Activated T-cell treated with anti-CD3 and anti-CD28 coated beads, Interleukin-2, amount 50 U/mL, for 72 hours (primary cell): ENCODE results near the gene SFXN5. TPM values are rescaled to one million over a fixed set of nuclear protein-coding genes. Genes with fewer than 3 reads are reported as not detected.
A peak's percentile ranks its signal among the peaks of the same experiment; 100 is the strongest.

Experiments used
- ATAC-seq, 2 donors: fragments of 150-1000 bp; cut with Tn5 transposase; replicated peaks in 1 of 2; 2 replicates each; pipeline ENCODE4 v1.10.0; 2021; ENCODE audit warnings: moderate library complexity in 2 of 2, mild to moderate bottlenecking in 1 of 2
- DNase-seq, 2 donors: peaks; one replicate each; pipeline ENCODE4 v3.0.0; 2021 to 2022; ENCODE audit warnings: mixed read lengths in 1 of 2
- H3K27ac Mint-ChIP-seq: one replicate; pipeline ENCODE4 v1.8.0; 2022; ENCODE audit warnings: mild to moderate bottlenecking, moderate library complexity, mixed read lengths
- H3K27me3 Mint-ChIP-seq: one replicate; pipeline ENCODE4 v1.8.0; 2022; ENCODE audit warnings: low read depth, mixed read lengths
- H3K36me3 Mint-ChIP-seq, 2 donors: one replicate each; pipeline ENCODE4 v1.8.0; 2022; ENCODE audit warnings: mixed read lengths in 2 of 2, mild to moderate bottlenecking in 1 of 2; ENCODE audit not compliant: insufficient read depth in 2 of 2
- H3K4me1 Mint-ChIP-seq: one replicate; pipeline ENCODE4 v1.8.0; 2022; ENCODE audit warnings: low read depth, mixed read lengths
- H3K4me3 Mint-ChIP-seq, 2 donors: one replicate each; pipeline ENCODE4 v1.8.0; 2022; ENCODE audit warnings: mild to moderate bottlenecking in 2 of 2, mixed read lengths in 2 of 2, moderate library complexity in 2 of 2
- H3K9me3 Mint-ChIP-seq, 2 donors: one replicate each; pipeline ENCODE4 v1.8.0; 2022; ENCODE audit warnings: mixed read lengths in 2 of 2
- total RNA-seq, 2 donors: library from RNA; stranded (reverse); gene quantifications; one replicate each; pipeline ENCODE4 v1.2.3, GENCODE V29; 2022

The SFXN5 gene
- total RNA-seq, 2 donors from 2014 or later, result 9.1 to 10.1 TPM

DNA sequence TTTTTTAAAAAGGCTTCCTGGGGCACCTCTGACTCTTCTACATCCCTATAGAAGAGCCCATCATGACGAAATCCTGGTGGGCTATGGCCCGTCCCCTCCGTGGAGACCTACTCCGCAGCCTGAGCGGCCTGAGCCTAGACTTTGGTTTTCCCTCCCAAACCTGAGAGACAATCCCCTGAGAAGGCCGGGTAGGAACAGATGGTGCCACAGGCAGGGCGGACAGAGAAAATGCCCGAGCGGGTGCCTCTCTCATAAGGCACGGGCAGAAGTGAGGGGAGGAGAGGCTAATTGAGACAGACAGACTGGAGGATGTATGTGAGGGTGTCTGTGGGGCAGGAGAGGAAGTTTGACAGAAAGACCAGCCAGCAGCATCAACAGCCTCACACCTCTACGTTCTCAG, 20.2 kb upstream of the SFXN5 start:
- Mint-ChIP-seq H3K4me1 (no peaks in the 10 kb centered on the region), H3K27ac (no peak overlapping the region), H3K36me3 (no peaks in the 10 kb centered on the region), H3K27me3 (no peaks in the 10 kb centered on the region), H3K9me3 (no peaks in the 10 kb centered on the region), H3K4me3 (no peak overlapping the region)
- ATAC-seq (no peak), DNase-seq (no peak)

GRCh38 chr2:73091164-73091563, 19.7 kb upstream of the SFXN5 start:
- Mint-ChIP-seq H3K27me3 (no peaks in the 10 kb centered on the region), H3K4me1 (no peaks in the 10 kb centered on the region), H3K36me3 (no peaks in the 10 kb centered on the region), H3K27ac (no peak overlapping the region), H3K9me3 (no peaks in the 10 kb centered on the region), H3K4me3 (no peak overlapping the region)
- DNase-seq (no peak), ATAC-seq (no peak)

DNA sequence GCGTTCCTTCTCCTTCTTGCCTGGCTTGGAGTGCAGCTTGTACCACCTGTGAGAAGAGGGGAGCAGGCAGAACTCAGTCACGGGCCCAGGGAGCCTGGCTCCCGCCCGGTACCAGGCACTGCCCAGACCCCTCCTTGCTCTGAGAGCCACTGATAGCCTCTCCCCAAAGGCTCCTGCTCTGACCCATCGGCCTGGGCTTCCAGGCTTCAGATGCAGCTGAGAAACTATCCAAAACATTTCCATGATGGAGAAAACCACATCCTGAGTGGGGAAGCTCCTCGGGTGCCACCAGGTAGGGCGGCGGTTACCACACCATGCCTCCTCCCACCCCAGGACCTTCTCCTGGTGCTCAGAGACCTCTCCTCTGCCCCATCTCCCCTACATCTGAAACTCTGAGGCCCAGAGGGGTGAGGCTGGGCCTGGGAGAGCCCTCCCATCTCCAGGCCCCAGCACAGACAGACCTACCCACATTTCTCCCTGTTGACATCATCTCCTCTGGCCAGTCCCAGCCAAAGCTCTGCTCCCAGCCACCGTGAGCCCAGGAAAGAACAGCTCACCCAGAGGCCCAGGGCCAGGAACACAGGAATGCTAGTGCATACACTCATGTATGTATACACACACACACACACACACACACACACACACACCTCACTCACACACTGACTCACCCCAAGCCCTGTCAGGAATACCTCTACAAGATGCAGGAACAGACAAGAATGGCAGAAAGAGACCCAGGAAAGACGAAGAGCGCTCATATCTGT, 17.9 kb upstream of the SFXN5 start:
- H3K4me1 Mint-ChIP-seq, result no peaks in the 10 kb centered on the region
- DNase-seq (no peak), ATAC-seq (no peak)
- H3K27me3 Mint-ChIP-seq, result no peaks in the 10 kb centered on the region
- no peak overlapping the region for H3K4me3 Mint-ChIP-seq
- H3K27ac Mint-ChIP-seq, result no peak overlapping the region
- H3K9me3 Mint-ChIP-seq, result no peaks in the 10 kb centered on the region
- no peaks in the 10 kb centered on the region for H3K36me3 Mint-ChIP-seq

DNA sequence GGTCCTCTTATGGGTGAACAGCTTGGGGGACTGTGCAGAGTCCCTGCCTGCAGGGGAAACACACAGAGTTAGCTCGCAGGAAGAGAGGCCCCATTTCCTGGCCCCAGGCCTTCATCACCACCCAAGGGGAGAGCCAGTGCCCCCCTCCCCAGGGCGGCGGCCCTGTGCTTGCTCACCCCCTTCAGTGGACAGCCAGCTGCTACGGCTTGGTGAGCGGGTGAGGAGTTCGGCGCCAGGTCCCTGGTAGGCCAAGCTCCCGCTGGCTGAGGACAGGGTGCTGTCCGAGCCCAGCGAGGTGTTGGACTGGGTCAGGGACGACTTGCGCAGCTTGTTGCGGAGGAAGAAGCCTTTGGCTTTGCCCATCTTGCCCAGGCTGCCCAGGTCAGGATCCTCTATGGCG, 17.2 kb upstream of the SFXN5 start:
- ATAC-seq, result no peak
- Mint-ChIP-seq H3K4me3 (no peak overlapping the region), H3K27me3 (no peaks in the 10 kb centered on the region), H3K36me3 (no peaks in the 10 kb centered on the region), H3K27ac (no peak overlapping the region), H3K9me3 (no peaks in the 10 kb centered on the region), H3K4me1 (no peaks in the 10 kb centered on the region)
- no peak for DNase-seq

DNA sequence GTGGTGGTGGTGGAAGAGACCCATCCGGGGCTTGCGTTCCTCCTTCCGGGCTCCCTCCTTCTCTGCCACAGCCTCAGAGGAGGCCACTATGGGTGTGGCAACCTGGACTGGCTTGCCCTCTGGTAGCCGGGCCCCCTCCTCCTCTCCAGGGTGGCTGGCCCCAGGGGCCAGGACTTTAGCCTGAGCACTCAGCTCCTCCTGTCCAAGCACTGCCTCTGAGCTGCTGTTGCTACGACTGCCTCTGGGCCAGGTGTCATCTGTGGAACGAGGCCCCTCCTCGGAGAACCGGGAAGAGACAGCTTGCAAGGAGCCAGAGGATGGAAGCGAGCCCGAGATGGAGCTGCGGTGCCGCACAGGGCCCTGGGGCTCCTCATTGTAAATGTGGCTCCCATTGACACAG, 16.7 kb upstream of the SFXN5 start:
- no peak for ATAC-seq
- H3K4me3 Mint-ChIP-seq, result no peak overlapping the region
- DNase-seq, result no peak
- no peaks in the 10 kb centered on the region for H3K9me3 Mint-ChIP-seq
- H3K36me3 Mint-ChIP-seq, result no peaks in the 10 kb centered on the region
- no peak overlapping the region for H3K27ac Mint-ChIP-seq
- H3K27me3 Mint-ChIP-seq, result no peaks in the 10 kb centered on the region
- H3K4me1 Mint-ChIP-seq, result no peaks in the 10 kb centered on the region

- Mint-ChIP-seq H3K4me3 (no peak overlapping the region), H3K9me3 (no peaks in the 10 kb centered on the region), H3K36me3 (no peaks in the 10 kb centered on the region), H3K27ac (no peak overlapping the region), H3K27me3 (no peaks in the 10 kb centered on the region), H3K4me1 (no peaks in the 10 kb centered on the region)
- DNase-seq (no peak), ATAC-seq (no peak)
These were observed 15.8 kb upstream of the SFXN5 start for GRCh38 chr2:73087311-73087710.

GRCh38 chr2:73085691-73086090, 14.2 kb upstream of the SFXN5 start:
- H3K36me3 Mint-ChIP-seq, result no peaks in the 10 kb centered on the region

DNA sequence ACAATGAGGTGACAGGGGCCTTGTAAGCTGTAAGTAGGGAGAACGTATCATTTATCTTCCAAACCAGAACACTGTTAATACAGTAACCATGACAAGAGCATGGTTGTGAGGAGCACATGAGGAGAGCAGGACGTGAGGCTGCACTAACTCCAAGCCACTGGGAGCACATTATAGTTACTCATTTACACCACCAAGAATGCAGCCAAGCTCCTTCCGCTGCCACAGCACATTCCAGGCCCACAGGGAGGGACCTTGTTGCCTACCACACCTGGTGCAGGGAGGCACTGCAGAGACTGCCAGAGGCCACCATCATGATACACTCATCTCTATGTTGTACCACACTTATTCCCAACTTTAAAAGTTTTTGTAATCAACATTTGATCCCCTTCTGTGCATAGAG, 13.5 kb upstream of the SFXN5 start:
- Mint-ChIP-seq H3K4me3 (no peak overlapping the region), H3K9me3 (no peaks in the 10 kb centered on the region), H3K27ac (no peak overlapping the region), H3K36me3 (no peaks in the 10 kb centered on the region), H3K4me1 (no peaks in the 10 kb centered on the region), H3K27me3 (no peaks in the 10 kb centered on the region)
- ATAC-seq (no peak), DNase-seq (no peak)

More at GRCh38 chr2:73085691-73086090, 14.2 kb upstream of the SFXN5 start:
- no peaks in the 10 kb centered on the region for H3K4me1 Mint-ChIP-seq
- no peak overlapping the region for H3K27ac Mint-ChIP-seq
- no peaks in the 10 kb centered on the region for H3K9me3 Mint-ChIP-seq
- H3K4me3 Mint-ChIP-seq, result no peak overlapping the region
- H3K27me3 Mint-ChIP-seq, result no peaks in the 10 kb centered on the region
- DNase-seq (peak; percentile 86 to 88), ATAC-seq (peak; percentile 91)

DNA sequence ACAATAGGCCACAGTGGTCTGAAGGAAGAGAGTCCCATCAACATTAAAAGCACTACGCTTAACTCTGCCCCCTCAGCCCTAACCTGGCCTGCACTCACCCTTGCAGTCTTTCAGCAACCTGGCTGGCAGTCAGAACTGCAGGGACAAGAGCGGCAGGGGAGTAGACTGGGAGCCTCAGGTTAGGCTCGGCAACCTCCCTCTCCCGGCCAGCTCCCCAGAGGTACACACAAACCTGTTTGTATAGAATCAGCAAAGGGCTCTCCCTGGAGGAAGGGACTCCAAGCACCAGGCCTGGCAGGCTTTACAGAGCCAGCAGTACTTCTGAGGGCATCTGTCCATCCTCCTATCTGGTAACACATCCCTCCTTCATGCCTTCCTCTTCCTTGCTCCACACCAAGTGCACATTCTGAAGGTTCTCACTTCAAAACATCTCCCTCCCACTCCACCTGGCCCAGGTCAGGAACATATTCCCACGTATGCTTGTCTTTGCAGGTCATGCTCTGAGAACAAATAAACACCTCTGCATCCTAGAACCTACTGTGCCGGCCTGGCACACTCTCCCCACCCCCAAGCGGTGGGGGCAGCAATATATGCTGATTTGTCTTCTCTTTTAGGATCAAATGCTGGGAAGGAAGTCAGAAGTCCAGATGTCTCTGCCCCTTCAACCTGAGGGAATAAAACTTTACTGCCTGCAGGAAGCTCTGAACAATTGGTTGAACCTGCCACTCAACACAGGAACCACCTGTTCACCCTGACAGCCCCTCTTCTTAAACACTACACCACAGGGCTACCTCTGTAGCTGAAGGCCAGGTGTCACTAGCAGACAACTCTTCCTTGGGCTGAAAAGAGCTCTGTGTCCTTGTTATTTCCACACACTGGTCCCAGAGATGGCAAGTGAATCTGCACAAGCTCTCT, 12.6 kb upstream of the SFXN5 start:
- H3K9me3 Mint-ChIP-seq, result no peaks in the 10 kb centered on the region

DNA sequence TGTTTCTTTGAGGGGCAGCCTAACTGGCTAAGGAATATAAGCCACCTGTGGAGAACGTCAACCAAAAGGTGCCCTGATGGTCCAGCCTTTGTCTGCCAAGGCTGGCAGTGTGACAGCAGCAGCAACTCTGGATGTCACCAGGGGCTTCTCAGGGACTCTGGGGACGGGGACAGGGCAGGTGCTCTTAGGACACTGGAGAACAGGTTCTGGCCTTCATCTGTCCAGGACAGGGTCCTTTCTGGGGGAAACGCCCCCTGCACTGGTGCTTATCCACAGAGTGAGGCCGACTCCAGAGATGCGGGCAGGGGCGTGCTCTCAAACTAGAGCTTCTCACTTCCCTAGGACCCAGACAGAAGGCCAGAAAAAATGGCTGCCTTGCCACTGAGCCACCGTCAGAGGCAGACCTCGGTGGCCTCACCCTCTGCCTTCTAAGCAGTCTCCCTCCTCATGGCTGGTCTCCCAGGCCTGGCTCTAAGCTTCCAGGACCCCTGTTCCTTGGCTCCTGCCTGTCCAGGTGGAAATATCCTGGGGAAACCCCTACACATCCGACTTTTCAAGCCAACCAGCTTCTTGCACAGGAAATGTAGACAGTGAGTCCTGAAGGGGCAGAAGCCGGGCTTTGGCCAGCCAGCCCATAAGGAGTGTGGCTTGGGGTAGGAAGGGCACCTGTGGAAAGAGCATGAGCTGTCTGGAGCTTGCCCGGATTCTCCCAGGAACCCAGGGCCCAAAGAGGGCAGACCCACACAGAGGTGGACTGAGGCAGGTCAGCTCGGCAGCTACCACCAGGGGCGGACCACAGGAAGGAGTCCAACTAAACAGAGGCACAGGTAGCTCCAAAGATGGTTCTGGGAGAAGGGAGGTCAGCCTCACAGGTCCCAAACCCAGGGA, 11.3 kb upstream of the SFXN5 start:
- Mint-ChIP-seq H3K36me3 (no peaks in the 10 kb centered on the region), H3K4me1 (no peaks in the 10 kb centered on the region), H3K27me3 (no peaks in the 10 kb centered on the region), H3K4me3 (no peak overlapping the region), H3K9me3 (no peaks in the 10 kb centered on the region), H3K27ac (no peak overlapping the region)
- ATAC-seq (no peak), DNase-seq (no peak)

More for the DNA sequence above, 12.6 kb upstream of the SFXN5 start:
- Mint-ChIP-seq H3K4me3 (no peak overlapping the region), H3K36me3 (no peaks in the 10 kb centered on the region), H3K27ac (no peak overlapping the region), H3K4me1 (no peaks in the 10 kb centered on the region), H3K27me3 (no peaks in the 10 kb centered on the region)
- DNase-seq (no peak), ATAC-seq (no peak)

DNA sequence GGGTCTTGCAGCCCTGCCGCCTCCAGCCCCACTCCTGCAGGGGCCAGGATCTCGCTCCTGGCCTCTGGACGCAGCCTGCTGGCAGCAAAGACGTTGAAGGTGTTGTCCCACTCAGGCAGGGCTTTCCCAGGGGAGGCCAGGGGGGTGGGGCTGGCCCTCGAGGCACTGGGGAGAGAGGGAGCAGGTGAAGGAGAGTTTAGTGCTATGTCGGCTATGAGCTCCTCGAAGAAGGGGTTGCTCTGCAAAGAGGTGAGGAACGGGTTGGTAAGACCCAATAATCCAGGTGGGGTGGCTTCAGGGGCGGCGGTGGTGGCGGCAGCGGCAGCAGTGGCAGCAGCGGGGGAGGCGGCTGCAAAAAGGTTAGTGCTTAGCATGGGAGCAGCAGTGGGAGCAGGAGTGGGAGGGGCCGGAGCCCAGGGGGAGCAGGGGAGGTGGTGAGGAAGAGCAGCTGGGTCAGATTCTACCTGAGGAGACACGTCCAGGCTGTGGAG, 9.7 kb upstream of the SFXN5 start:
- Mint-ChIP-seq H3K9me3 (no peaks in the 10 kb centered on the region), H3K4me3 (no peak overlapping the region), H3K27ac (no peak overlapping the region), H3K4me1 (no peaks in the 10 kb centered on the region), H3K27me3 (no peaks in the 10 kb centered on the region), H3K36me3 (no peaks in the 10 kb centered on the region)
- ATAC-seq (no peak), DNase-seq (no peak)

DNA sequence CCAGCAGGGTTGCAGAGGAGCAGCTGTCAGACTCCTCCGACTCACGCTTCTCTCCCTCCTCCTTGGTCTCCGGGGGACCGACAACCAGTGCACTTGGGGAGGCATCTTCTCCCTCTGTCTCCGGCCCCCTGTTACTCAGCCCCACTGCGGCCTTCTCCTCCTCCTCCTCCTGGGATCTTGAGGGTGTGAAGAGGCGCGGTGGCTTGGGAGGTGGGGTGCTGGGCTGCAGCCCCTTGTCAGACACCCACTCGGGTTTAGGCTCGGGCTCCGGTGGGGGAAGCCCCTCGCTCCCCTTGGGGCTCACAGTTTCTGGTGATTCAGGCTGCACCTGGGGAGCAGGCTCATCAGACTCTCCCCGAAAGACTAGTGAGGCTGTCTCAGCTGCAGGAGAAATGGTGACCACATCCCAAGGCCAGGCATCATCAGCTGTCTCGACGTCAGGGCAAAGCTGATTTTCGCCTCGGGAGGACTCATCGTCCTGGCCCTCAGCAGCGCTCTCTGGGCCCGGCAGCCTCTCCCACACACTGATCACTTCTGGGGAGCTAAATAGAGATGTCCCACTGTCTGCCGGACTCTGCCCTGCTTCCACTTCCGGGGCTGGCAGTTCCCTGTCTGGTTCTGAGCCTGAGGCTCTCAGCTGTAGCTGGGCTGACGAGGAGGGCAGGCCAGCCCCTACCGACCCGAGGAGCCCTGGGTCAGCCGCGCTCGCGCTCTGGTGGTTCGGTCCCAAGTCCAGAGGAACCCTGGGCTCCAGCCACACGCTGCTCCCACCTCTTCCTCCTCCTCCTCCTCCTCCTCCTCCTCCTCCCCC, 9.0 kb upstream of the SFXN5 start:
- no peaks in the 10 kb centered on the region for H3K9me3 Mint-ChIP-seq
- no peaks in the 10 kb centered on the region for H3K4me1 Mint-ChIP-seq
- no peaks in the 10 kb centered on the region for H3K27me3 Mint-ChIP-seq
- no peak overlapping the region for H3K27ac Mint-ChIP-seq
- H3K36me3 Mint-ChIP-seq, result no peaks in the 10 kb centered on the region
- DNase-seq (no peak), ATAC-seq (no peak)
- no peak overlapping the region for H3K4me3 Mint-ChIP-seq
